ENCODE measurements around the gene GAS1.

DNA sequence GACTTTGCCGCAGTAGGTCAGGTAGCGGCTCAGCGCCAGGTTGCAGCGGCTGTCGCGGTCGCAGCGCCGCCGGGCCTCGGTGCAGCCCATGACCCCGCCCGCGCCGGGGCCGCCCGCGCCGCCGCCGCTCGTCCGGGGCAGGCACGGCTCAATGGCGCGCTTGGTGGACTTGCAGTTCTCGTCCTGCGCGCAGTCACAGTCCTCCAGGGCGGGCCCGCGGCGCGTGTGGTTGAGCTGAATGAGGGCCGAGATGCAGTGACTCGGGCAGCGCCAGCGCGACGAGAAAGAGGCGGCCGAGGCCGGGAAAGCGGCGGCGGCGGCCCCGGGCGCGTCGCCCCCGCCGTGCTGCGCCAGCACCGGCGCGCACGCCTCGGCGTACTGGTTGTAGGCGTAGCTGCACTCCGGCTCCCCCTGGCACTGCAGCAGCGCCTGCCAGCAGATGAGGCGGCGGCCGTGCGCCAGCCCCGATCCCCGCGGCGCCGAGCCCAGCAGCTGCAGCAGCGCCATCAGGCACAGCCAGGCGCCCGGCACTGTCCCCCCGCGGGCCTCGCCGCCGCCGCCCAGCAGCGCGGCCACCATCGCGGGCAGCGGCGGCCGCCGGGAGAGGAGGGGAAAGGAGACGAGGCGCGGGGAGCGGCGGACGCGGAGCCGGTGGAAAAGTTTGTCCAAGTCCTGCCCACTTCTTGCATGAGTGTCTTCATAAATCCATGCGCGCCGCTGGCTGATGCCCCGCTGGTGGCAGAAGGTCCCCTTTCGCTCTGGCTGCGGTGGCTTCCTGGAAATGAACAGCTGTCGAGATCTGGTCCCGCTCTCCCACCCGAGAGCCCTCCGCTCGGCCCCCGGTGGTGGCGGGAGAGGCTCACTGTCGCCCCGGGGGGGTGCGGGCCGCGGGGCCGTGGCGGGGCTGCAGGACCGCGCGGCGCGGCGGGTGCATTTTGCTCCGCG lies 833 bp downstream of the GAS1 start:
- TF ChIP-seq, protein P1, sequence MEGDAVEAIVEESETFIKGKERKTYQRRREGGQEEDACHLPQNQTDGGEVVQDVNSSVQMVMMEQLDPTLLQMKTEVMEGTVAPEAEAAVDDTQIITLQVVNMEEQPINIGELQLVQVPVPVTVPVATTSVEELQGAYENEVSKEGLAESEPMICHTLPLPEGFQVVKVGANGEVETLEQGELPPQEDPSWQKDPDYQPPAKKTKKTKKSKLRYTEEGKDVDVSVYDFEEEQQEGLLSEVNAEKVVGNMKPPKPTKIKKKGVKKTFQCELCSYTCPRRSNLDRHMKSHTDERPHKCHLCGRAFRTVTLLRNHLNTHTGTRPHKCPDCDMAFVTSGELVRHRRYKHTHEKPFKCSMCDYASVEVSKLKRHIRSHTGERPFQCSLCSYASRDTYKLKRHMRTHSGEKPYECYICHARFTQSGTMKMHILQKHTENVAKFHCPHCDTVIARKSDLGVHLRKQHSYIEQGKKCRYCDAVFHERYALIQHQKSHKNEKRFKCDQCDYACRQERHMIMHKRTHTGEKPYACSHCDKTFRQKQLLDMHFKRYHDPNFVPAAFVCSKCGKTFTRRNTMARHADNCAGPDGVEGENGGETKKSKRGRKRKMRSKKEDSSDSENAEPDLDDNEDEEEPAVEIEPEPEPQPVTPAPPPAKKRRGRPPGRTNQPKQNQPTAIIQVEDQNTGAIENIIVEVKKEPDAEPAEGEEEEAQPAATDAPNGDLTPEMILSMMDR (IDR thresholded peaks at IDR 0.05 in 8 of 11, conservative IDR thresholded peaks at IDR 0.05 in 3 of 11), result no peak
- TF ChIP-seq POLR2AphosphoS5 (IDR thresholded peaks at IDR 0.05), result peak in 2 of 3 donors; percentile 47 to 49
- no peak for TF ChIP-seq POLR2A (IDR thresholded peaks at IDR 0.05)

All from spleen (tissue), 7 donors.